ENCODE results near the gene AK5.
A peak's percentile ranks its signal among the peaks of the same experiment; 100 is the strongest.

Gene AK5

DNA sequence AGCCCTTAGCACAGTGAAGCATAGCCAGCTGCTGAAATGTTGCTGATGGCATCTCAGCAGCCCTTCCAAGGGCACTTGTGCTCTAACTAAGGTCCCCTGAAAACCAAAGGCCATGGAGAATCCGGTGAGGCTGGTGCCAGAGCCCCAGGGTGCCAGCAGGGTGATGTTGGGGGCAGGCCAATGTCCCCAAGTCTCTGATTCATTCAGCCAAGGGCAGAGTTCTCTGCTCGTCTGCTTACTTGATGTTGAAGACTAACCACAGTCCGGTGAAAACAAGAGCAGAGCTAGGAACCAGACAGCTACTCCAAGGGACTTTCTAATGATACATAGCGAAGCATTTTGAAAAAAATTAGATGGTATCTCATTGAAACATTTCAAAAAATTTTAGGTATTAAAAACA lies 250.8 kb downstream of the AK5 start:
- TF ChIP-seq, protein P1, sequence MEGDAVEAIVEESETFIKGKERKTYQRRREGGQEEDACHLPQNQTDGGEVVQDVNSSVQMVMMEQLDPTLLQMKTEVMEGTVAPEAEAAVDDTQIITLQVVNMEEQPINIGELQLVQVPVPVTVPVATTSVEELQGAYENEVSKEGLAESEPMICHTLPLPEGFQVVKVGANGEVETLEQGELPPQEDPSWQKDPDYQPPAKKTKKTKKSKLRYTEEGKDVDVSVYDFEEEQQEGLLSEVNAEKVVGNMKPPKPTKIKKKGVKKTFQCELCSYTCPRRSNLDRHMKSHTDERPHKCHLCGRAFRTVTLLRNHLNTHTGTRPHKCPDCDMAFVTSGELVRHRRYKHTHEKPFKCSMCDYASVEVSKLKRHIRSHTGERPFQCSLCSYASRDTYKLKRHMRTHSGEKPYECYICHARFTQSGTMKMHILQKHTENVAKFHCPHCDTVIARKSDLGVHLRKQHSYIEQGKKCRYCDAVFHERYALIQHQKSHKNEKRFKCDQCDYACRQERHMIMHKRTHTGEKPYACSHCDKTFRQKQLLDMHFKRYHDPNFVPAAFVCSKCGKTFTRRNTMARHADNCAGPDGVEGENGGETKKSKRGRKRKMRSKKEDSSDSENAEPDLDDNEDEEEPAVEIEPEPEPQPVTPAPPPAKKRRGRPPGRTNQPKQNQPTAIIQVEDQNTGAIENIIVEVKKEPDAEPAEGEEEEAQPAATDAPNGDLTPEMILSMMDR (IDR thresholded peaks at IDR 0.05; ENCODE audit: low read depth, low read length, missing control alignments), result no peak
- H3K4me3 ChIP-seq (ENCODE audit: low read depth, low read length), result no peak overlapping the region
- no peak for DNase-seq (ENCODE audit: low read depth)
- in situ Hi-C loops (cut with HindIII; ENCODE audit: low sequenced_read_pairs), result no loop called here

DNA sequence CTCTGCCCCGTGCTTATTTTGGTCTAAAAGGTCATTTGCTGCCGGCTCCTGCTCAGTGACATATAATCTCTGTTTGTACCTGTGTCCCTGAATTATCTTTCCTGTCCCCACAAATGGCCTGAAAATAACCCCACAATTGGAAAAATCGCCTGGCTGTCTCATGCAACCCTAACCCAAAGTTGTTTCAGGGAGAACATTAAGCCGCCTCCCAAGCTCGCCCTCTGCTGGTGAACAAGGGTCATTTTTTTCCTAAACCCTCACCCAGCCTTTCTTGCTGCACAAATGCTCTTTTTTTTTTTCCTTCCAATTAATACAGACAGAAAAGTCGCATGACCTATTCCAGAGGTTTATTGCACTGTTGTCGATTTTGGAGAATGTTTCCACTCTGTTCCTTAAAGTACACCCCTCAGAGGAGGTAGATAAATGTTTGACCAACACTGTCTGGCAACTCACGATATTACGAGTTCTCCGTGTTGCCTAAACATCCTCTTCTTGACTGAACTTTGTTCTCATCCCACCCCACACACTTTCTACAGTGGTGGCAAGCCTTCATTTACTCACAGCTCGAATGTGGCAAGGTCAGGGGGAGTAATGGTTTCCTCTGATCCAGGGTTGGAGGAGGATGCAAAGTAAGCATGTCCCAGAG lies 252.0 kb downstream of the AK5 start:
- H3K4me3 ChIP-seq (ENCODE audit: low read depth, low read length), result no peak overlapping the region
- TF ChIP-seq, protein P1 (IDR thresholded peaks at IDR 0.05; ENCODE audit: low read depth, low read length, missing control alignments), result peak; percentile 84
- in situ Hi-C loops (cut with HindIII; ENCODE audit: low sequenced_read_pairs), result no loop called here
- peak; percentile 64 for DNase-seq (ENCODE audit: low read depth)

DNA sequence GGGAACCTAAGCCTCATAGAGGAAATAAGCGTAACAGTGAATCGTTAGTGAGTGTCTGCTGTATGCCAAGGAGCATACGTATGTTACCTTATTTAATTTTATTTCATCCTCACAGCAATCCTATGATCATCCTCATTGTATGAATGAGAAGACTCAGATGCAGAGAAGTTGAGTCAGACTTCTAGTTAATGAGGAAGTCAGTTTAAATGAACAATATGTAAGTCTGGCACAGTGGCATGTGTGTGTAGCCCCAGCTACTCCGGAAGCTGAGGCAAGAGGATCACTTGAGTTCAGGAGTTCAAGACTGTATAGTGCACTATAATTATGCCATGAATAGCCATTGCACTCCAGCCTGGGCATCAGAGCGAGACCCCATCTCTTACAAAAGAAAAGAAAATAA lies 252.6 kb downstream of the AK5 start:
- TF ChIP-seq, protein P1 (IDR thresholded peaks at IDR 0.05; ENCODE audit: low read depth, low read length, missing control alignments), result no peak
- H3K4me3 ChIP-seq (ENCODE audit: low read depth, low read length), result no peak overlapping the region
- no peak for DNase-seq (ENCODE audit: low read depth)
- in situ Hi-C loops (cut with HindIII; ENCODE audit: low sequenced_read_pairs), result no loop called here

DNA sequence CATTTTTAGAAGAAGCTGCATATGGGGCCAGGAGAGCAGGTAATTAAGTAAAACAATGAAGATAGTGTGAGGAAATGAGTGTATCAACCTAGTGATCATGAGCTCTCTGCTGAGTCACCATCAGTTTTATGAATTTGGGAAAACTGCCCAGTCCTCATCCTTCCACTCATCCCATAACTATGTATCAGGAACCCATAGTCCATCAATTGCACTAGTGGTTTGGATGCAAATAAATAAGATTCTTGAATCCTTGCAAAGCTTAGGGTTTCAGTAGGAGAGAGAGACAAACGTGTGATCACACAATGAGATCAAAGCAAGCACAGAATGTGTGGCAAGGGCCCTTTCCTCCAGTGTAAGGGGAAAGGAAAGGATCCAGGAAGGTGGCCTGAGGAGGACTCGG lies 255.0 kb downstream of the AK5 start:
- TF ChIP-seq, protein P1 (IDR thresholded peaks at IDR 0.05; ENCODE audit: low read depth, low read length, missing control alignments), result no peak
- in situ Hi-C loops (cut with HindIII; ENCODE audit: low sequenced_read_pairs), result no loop called here
- DNase-seq (ENCODE audit: low read depth), result peak; percentile 94
- no peak overlapping the region for H3K4me3 ChIP-seq (ENCODE audit: low read depth, low read length)

DNA sequence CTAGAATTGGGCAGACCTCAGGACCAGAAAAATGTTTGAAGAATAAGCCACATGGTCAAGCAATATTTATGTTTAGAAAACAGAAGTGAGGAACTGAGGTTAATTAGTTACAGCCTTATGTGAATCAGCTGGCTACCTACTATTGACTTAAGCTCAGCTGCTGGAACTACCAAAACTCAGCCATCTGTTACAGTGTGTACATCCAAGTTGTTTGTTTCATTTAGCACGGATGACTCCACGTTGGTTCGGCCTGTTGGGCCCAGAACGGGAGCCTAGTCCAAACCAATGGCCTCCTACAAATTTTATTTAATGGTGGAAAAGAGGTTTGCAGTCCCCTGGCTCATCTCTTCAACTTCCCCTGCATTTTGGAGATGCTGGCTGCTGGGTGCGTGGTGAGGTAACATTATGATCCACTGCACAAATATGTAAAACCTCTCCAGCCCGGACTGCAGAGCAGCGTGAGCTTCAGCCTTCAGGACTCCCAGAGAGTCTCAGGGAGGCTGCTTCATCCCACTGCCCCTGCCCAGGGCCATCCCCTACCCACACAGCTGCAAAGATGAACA lies 257.2 kb downstream of the AK5 start:
- no peak overlapping the region for H3K4me3 ChIP-seq (ENCODE audit: low read depth, low read length)
- in situ Hi-C loops (cut with HindIII; ENCODE audit: low sequenced_read_pairs), result no loop called here
- peak; percentile 72 for DNase-seq (ENCODE audit: low read depth)
- TF ChIP-seq, protein P1 (IDR thresholded peaks at IDR 0.05; ENCODE audit: low read depth, low read length, missing control alignments), result no peak

DNA sequence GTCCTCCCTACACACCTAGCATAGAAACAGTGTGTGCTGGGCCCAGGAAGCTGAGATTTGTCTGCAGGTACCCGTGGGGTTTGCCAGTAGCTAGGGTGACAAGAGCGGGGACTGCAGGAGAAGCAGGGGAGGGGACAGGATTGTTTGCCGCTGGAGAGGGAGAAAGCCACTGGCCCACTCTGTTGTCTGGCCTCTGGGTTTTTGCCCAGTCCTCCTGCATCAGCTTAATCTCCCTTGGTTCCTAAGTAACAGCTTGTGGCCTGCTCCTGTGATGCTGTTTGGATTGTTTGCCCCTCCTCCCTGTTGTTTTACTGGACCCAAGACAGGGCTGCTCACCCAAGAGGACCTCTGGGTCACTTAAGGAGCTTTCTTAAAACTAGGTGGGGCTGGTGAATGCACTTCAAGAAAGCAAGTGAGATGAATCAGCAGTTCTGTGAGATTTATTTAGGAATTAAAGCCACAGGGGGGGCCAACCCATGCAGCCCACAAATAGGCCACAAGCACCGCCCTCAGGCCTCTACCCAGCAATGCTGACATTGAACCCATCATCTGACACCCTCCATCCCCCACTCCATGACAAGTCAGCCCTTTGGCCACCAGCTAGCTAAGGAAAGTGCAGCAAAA lies 257.8 kb downstream of the AK5 start:
- peak; percentile 64 for DNase-seq (ENCODE audit: low read depth)
- in situ Hi-C loops (cut with HindIII; ENCODE audit: low sequenced_read_pairs), result no loop called here
- TF ChIP-seq, protein P1 (IDR thresholded peaks at IDR 0.05; ENCODE audit: low read depth, low read length, missing control alignments), result no peak
- H3K4me3 ChIP-seq (ENCODE audit: low read depth, low read length), result no peak overlapping the region
